GM04504 (cell line): ENCODE data around the gene CLEC16A.

Experiments used
- DNase-seq: peaks from one replicate; pipeline ENCODE4 v3.0.0-alpha.2; 2012; ENCODE audit warnings: low read depth

Gene CLEC16A

GRCh38 chr16:11125936-11126335, 181.6 kb downstream of the CLEC16A start:
- DNase-seq, result no peak

GRCh38 chr16:11126399-11127054, 182.2 kb downstream of the CLEC16A start:
- DNase-seq, result no peak

GRCh38 chr16:11127610-11128195, 183.3 kb downstream of the CLEC16A start:
- no peak for DNase-seq

- peak; percentile 34 for DNase-seq
These were observed 184.1 kb downstream of the CLEC16A start for GRCh38 chr16:11128211-11129141.

- peak; percentile 59 for DNase-seq
These were observed 185.0 kb downstream of the CLEC16A start for GRCh38 chr16:11129378-11129781.

- no peak for DNase-seq
These were observed 186.8 kb downstream of the CLEC16A start for GRCh38 chr16:11130978-11131665.

- DNase-seq, result no peak
These were observed 187.3 kb downstream of the CLEC16A start for GRCh38 chr16:11131706-11132105.

GRCh38 chr16:11133344-11133943, 189.1 kb downstream of the CLEC16A start:
- peak; percentile 78 for DNase-seq

- no peak for DNase-seq
These were observed 190.5 kb downstream of the CLEC16A start for GRCh38 chr16:11134722-11135463.

GRCh38 chr16:11135464-11135973, 191.2 kb downstream of the CLEC16A start:
- DNase-seq, result peak; percentile 19

GRCh38 chr16:11136600-11136999, 192.2 kb downstream of the CLEC16A start:
- peak; percentile 28 for DNase-seq

- DNase-seq, result no peak
These were observed 193.8 kb downstream of the CLEC16A start for GRCh38 chr16:11138022-11138768.

GRCh38 chr16:11138769-11139325, 194.5 kb downstream of the CLEC16A start:
- DNase-seq, result no peak

GRCh38 chr16:11139326-11140097, 195.1 kb downstream of the CLEC16A start:
- DNase-seq, result no peak

GRCh38 chr16:11140098-11140375, 195.7 kb downstream of the CLEC16A start:
- no peak for DNase-seq

GRCh38 chr16:11140466-11140865, 196.1 kb downstream of the CLEC16A start:
- DNase-seq, result no peak

GRCh38 chr16:11140867-11141266, 196.5 kb downstream of the CLEC16A start:
- DNase-seq, result no peak

GRCh38 chr16:11141409-11142260, 197.3 kb downstream of the CLEC16A start:
- no peak for DNase-seq
